ENCODE results near the gene LRTM2. TPM values are rescaled to one million over a fixed set of nuclear protein-coding genes. Genes with fewer than 3 reads are reported as not detected.

Gene LRTM2
- total RNA-seq, 4 donors from 2014 or later = not detected

DNA sequence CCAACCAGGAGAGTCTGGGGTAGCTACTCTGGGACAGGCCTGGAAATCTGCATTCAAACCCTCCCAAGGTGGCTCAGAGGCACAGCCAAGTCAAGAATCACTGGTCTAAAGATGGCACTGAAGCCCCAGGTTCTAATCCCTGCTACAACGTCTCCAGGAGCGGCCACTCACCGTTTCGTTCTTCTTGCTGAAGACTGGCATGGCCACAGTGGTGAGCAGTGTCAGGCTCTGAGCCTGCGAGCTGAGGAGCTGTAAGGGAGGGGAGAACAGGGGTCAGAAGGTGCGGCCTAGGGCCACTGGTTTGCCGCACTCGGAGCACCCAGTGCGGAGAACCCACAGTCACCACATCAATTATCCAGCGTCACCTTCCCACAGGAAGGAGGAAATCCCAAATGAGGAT, 59.3 kb downstream of the LRTM2 start:
- 80 to 82% methylated on average over 1 to 2 of the region's 10 CpGs for WGBS, 2 donors (ENCODE audit: low coverage in 1 of 2)
- Histone ChIP-seq H3K4me3 (no peak overlapping the region), H3K27me3 (peaks cover 5% of the 10 kb centered on the region), H3K36me3 (no peaks in the 10 kb centered on the region), H3K9me3 (no peaks in the 10 kb centered on the region), H3K4me1 (no peaks in the 10 kb centered on the region), H3K27ac (no peak overlapping the region)
- TF ChIP-seq POLR2A (IDR thresholded peaks at IDR 0.05) (no peak), CTCF (IDR thresholded peaks at IDR 0.05) (no peak), POLR2AphosphoS5 (IDR thresholded peaks at IDR 0.05) (no peak), EP300 (IDR thresholded peaks at IDR 0.05) (no peak)
- no peak for ATAC-seq

DNA sequence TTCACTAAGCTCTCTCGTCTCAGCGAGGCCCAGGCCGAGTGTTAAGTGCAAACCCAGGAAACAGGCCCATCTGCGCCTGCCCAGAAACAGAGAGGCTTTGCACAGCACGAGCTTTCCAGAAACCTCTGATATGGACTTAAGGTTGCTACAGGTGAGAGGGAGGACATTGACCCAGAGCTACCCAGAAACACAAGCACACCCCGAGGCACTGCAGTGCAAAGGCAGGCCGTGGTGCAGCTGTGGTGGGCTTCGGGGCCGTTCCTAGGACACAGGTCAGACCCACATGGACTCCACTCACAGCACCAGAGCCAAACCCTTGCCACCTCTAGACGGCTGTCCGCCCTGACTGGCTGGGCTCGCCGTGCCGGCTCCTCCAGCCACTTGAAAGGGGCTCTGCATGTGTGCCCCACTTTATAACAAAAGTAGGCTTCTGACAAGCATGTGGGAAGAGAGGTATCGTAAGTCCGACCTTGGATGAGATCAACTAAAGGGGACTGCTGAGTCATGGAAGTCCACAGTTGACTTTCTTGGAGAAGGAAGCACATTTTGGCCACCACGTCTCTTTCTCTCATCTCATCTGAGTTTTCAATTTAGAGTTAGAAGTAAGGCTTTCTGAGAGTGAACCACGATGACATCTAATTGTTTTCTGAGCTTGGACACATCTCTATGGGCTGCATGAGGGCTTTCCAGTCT, 59.9 kb downstream of the LRTM2 start:
- no peak for ATAC-seq
- Histone ChIP-seq H3K27ac (no peak overlapping the region), H3K27me3 (peaks cover 5% of the 10 kb centered on the region), H3K4me1 (no peaks in the 10 kb centered on the region), H3K4me3 (no peak overlapping the region), H3K36me3 (no peaks in the 10 kb centered on the region), H3K9me3 (no peaks in the 10 kb centered on the region)
- 81 to 87% methylated on average over 6 to 12 of the region's 18 CpGs for WGBS, 2 donors (ENCODE audit: low coverage in 1 of 2)
- TF ChIP-seq POLR2A (IDR thresholded peaks at IDR 0.05) = no peak
- TF ChIP-seq POLR2AphosphoS5 (IDR thresholded peaks at IDR 0.05) = no peak

DNA sequence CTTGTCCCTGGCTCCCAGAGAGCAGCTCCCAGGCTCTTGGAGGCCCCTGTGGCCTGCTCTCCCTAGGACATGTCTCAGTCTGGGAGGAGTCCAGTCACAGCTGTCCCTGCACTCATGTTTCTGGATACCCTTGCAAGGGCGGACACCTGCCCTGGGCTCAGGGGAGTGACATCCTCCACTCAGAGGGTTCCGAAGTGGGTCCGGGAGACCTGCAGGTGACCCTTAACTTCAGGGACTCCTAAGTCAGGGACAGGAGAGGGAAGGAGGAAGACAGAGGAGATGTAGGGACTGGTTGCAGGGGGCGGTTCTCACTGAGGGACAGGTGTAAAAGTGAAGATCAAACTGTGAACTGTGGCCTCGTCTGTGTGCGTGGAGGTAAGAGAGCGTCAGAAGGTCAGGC, 60.5 kb downstream of the LRTM2 start:
- Histone ChIP-seq H3K27me3 (peaks cover 2% of the 10 kb centered on the region), H3K27ac (no peak overlapping the region), H3K36me3 (no peaks in the 10 kb centered on the region), H3K4me3 (no peak overlapping the region), H3K9me3 (no peaks in the 10 kb centered on the region), H3K4me1 (no peaks in the 10 kb centered on the region)
- WGBS, 2 donors (ENCODE audit: low coverage in 1 of 2) = 80 to 92% methylated on average over 1 to 4 of the region's 7 CpGs
- no peak for ATAC-seq
- TF ChIP-seq CTCF (IDR thresholded peaks at IDR 0.05) (no peak), POLR2A (IDR thresholded peaks at IDR 0.05) (no peak), EP300 (IDR thresholded peaks at IDR 0.05) (no peak), POLR2AphosphoS5 (IDR thresholded peaks at IDR 0.05) (no peak)

GRCh38 chr12:1881301-1881700, 60.9 kb downstream of the LRTM2 start:
- no peak for ATAC-seq
- H3K27me3 ChIP-seq = no peaks in the 10 kb centered on the region
- H3K4me1 ChIP-seq = no peaks in the 10 kb centered on the region
- H3K9me3 ChIP-seq = no peaks in the 10 kb centered on the region
- H3K4me3 ChIP-seq = no peak overlapping the region
- WGBS, 2 donors (ENCODE audit: low coverage in 1 of 2) = 80 to 100% methylated on average over 1 of the region's 8 CpGs
- H3K36me3 ChIP-seq = no peaks in the 10 kb centered on the region
- no peak overlapping the region for H3K27ac ChIP-seq
- no peak for TF ChIP-seq POLR2A (IDR thresholded peaks at IDR 0.05)
- TF ChIP-seq CTCF (IDR thresholded peaks at IDR 0.05) = no peak
- no peak for TF ChIP-seq POLR2AphosphoS5 (IDR thresholded peaks at IDR 0.05)
- no peak for TF ChIP-seq EP300 (IDR thresholded peaks at IDR 0.05)

DNA sequence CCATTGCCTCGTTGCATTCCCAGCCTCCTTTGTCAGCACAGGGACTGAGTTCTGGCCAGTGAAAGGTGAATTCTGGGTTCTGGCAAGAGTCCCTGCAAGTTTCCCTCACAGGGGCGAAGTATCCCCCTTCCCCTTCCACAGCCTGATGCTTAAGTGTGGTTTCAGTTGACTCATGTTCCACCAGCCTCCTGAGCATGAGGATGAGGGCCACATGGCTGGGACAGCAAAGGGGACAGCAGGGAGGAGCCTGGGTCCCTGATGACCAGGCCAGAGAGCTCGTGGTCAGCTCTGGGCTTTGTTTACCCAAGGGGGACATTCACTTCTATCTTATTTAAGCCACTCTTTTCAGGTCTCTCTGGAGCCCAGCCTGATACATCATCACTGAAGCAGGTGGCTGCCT, 61.6 kb downstream of the LRTM2 start:
- Histone ChIP-seq H3K9me3 (no peaks in the 10 kb centered on the region), H3K27ac (no peak overlapping the region), H3K4me3 (no peak overlapping the region), H3K4me1 (no peaks in the 10 kb centered on the region), H3K36me3 (no peaks in the 10 kb centered on the region), H3K27me3 (no peaks in the 10 kb centered on the region)
- 47 to 73% methylated on average over 2 to 3 of the region's 3 CpGs for WGBS, 2 donors (ENCODE audit: low coverage in 1 of 2)
- TF ChIP-seq POLR2A (IDR thresholded peaks at IDR 0.05) (no peak), EP300 (IDR thresholded peaks at IDR 0.05) (no peak), CTCF (IDR thresholded peaks at IDR 0.05) (no peak), POLR2AphosphoS5 (IDR thresholded peaks at IDR 0.05) (no peak)
- ATAC-seq = no peak

Measured in gastroesophageal sphincter (tissue), 4 donors.